T-cell (primary cell): Measurements from ENCODE around the gene ITGB4. TPM values are rescaled to one million over a fixed set of nuclear protein-coding genes. Genes with fewer than 3 reads are reported as not detected.
A peak's percentile ranks its signal among the peaks of the same experiment; 100 is the strongest.

Source experiments
- ATAC-seq, 4 experiments: fragments of 200-7000 bp in 3 of 4; fragments of 150-1000 bp in 1 of 4; cut with Tn5 transposase; replicated peaks in 1 of 4; 1 replicate in 3 of 4; 2 replicates in 1 of 4; pipeline ENCODE4 v1.10.0; 2021; ENCODE audit warnings: moderate library complexity in 3 of 4, mild to moderate bottlenecking in 2 of 4, moderate number of reproducible peaks in 1 of 4
- CTCF ChIA-PET, 2 donors: fragments of 300-600 bp; sonication (Branson Sonifier 250); formaldehyde crosslinking; loops; one replicate each; lab custom pipeline; 2022; ENCODE audit warnings: antibody characterized with exemption in 2 of 2; lab: Charles Lee
- POLR2A ChIA-PET, 2 donors: fragments of 300-600 bp; sonication (Branson Sonifier 250); formaldehyde crosslinking; loops; one replicate each; lab custom pipeline; 2022; ENCODE audit warnings: antibody characterized with exemption in 2 of 2; lab: Charles Lee
- DNase-seq, 35 experiments: peaks; one replicate each; pipeline versions ENCODE4 v3.0.0 to v3.0.0-alpha.2; 2013 to 2023
- H3K27ac ChIP-seq: one replicate; pipeline ENCODE4 v1.5.1; 2013; ENCODE audit warnings: low read length
- H3K27me3 ChIP-seq, 2 experiments: replicated peaks in 1 of 2; 1 replicate in 1 of 2; 2 replicates in 1 of 2; pipeline versions ENCODE4 v1.6.1 to v1.7.0; 2013; ENCODE audit warnings: low read length in 1 of 2, mixed read lengths in 1 of 2; ENCODE audit not compliant: control insufficient read depth in 2 of 2, insufficient read depth in 2 of 2; ENCODE audit errors: extremely low read depth in 1 of 2
- H3K36me3 ChIP-seq, 2 donors: 1 replicate in 1 of 2; 2 replicates in 1 of 2; pipeline versions ENCODE4 v1.6.1 to v1.7.0; 2013; ENCODE audit warnings: low read length in 1 of 2; ENCODE audit not compliant: control insufficient read depth in 2 of 2, insufficient read depth in 1 of 2; ENCODE audit errors: extremely low read depth in 1 of 2
- H3K4me1 ChIP-seq, 2 experiments: 1 replicate in 1 of 2; 2 replicates in 1 of 2; pipeline versions ENCODE4 v1.6.1 to v1.7.0; 2013; ENCODE audit warnings: low read length in 2 of 2, mixed read lengths in 1 of 2; ENCODE audit not compliant: insufficient read depth in 2 of 2, control insufficient read depth in 1 of 2; ENCODE audit errors: extremely low read depth in 1 of 2
- H3K4me3 ChIP-seq, 2 donors: 1 replicate in 1 of 2; 2 replicates in 1 of 2; pipeline versions ENCODE4 v1.5.1 to v1.7.0; 2013; ENCODE audit warnings: mild to moderate bottlenecking in 2 of 2, low read length in 1 of 2, moderate library complexity in 1 of 2; ENCODE audit not compliant: control insufficient read depth in 1 of 2; ENCODE audit errors: extremely low read depth in 1 of 2
- H3K9me3 ChIP-seq: 2 replicates; pipeline ENCODE4 v1.7.0; 2013
- H3K27ac Mint-ChIP-seq, 2 donors: one replicate each; pipeline ENCODE4 v1.8.0; 2020 to 2021; ENCODE audit warnings: mild to moderate bottlenecking in 2 of 2, mixed read lengths in 2 of 2
- H3K27me3 Mint-ChIP-seq, 2 donors: one replicate each; pipeline ENCODE4 v1.8.0; 2021 to 2022; ENCODE audit warnings: mixed read lengths in 2 of 2
- H3K36me3 Mint-ChIP-seq: one replicate; pipeline ENCODE4 v1.8.0; 2021; ENCODE audit warnings: mixed read lengths
- H3K4me1 Mint-ChIP-seq, 3 donors: one replicate each; pipeline ENCODE4 v1.8.0; 2020 to 2022; ENCODE audit warnings: mixed read lengths in 3 of 3, mild to moderate bottlenecking in 1 of 3
- H3K4me3 Mint-ChIP-seq, 3 donors: one replicate each; pipeline ENCODE4 v1.8.0; 2020 to 2022; ENCODE audit warnings: mild to moderate bottlenecking in 3 of 3, mixed read lengths in 3 of 3, moderate library complexity in 3 of 3
- H3K9me3 Mint-ChIP-seq, 3 donors: one replicate each; pipeline ENCODE4 v1.8.0; 2020 to 2022; ENCODE audit warnings: mixed read lengths in 3 of 3
- WGBS: methylation state at CpG from one replicate; pipeline ENCODE4 v1.1.5; 2013; ENCODE audit warnings: missing lambda C conversion rate; ENCODE audit not compliant: insufficient coverage; 5-methylcytosine and 5-hydroxymethylcytosine counted together
- total RNA-seq, 35 experiments: library from RNA in 6 of 35; stranded (reverse) in 6 of 35; fragments of 120-200 nt in 1 of 35; gene quantifications; one replicate each; pipeline versions ENCODE4 v1.2.1 to v1.2.4 and lab custom pipeline; 2013 to 2026

The ITGB4 gene
- total RNA-seq, 5 donors from 2014 or later (not counting 1 experiment from before 2014, with no cell fraction given), result 0.68 to 1.6 (median 1.5) TPM

- no peaks in the 10 kb centered on the region for H3K9me3 ChIP-seq
- ATAC-seq (no peak), DNase-seq (no peak)
- no peak overlapping the region for H3K4me3 ChIP-seq
- CTCF ChIA-PET, result no interaction called here
- Mint-ChIP-seq H3K36me3 (no peaks in the 10 kb centered on the region), H3K4me3 (no peak overlapping the region), H3K9me3 (no peaks in the 10 kb centered on the region), H3K27ac (no peak overlapping the region), H3K27me3 (no peaks in the 10 kb centered on the region), H3K4me1 (peaks cover 0 to 5% (median 3%) of the 10 kb centered on the region in 3 donors)
- 90% methylated on average over 26 of the region's 31 CpGs for WGBS
- H3K27me3 ChIP-seq, result peaks cover 0 to 2% of the 10 kb centered on the region in 2 experiments
- POLR2A ChIA-PET, result no interaction called here
- no peak overlapping the region for H3K27ac ChIP-seq
- no peaks in the 10 kb centered on the region for H3K36me3 ChIP-seq
- H3K4me1 ChIP-seq, result no peaks in the 10 kb centered on the region
Measured at GRCh38 chr17:75731716-75732498, 10.6 kb downstream of the ITGB4 start.

DNA sequence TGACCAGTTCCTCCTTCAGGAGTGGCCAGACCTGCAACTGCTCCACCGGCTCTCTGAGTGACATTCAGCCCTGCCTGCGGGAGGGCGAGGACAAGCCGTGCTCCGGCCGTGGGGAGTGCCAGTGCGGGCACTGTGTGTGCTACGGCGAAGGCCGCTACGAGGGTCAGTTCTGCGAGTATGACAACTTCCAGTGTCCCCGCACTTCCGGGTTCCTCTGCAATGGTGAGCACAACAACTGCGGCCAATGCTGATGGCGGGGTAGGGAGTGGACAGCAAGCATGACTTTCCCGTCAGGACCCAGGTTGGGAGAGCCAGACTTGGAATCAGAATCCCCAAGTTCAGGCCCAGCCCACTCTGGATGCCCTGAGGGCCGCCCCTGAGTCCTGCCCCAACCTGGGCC is 12.2 kb downstream of the ITGB4 start:
- no peaks in the 10 kb centered on the region for H3K36me3 Mint-ChIP-seq
- H3K4me3 Mint-ChIP-seq, result no peak overlapping the region
- no peaks in the 10 kb centered on the region for H3K27me3 Mint-ChIP-seq
- Histone ChIP-seq H3K4me1 (no peaks in the 10 kb centered on the region), H3K27ac (no peak overlapping the region), H3K4me3 (no peak overlapping the region), H3K36me3 (no peaks in the 10 kb centered on the region), H3K27me3 (peaks cover 0 to 4% of the 10 kb centered on the region in 2 experiments), H3K9me3 (no peaks in the 10 kb centered on the region)
- H3K27ac Mint-ChIP-seq, result no peak overlapping the region
- no peaks in the 10 kb centered on the region for H3K9me3 Mint-ChIP-seq
- ChIA-PET CTCF (no interaction called here), POLR2A (no interaction called here)
- peaks cover 0 to 5% (median 3%) of the 10 kb centered on the region in 3 donors for H3K4me1 Mint-ChIP-seq
- ATAC-seq (no peak), DNase-seq (no peak)
- 93% methylated on average over 18 of the region's 18 CpGs for WGBS

DNA sequence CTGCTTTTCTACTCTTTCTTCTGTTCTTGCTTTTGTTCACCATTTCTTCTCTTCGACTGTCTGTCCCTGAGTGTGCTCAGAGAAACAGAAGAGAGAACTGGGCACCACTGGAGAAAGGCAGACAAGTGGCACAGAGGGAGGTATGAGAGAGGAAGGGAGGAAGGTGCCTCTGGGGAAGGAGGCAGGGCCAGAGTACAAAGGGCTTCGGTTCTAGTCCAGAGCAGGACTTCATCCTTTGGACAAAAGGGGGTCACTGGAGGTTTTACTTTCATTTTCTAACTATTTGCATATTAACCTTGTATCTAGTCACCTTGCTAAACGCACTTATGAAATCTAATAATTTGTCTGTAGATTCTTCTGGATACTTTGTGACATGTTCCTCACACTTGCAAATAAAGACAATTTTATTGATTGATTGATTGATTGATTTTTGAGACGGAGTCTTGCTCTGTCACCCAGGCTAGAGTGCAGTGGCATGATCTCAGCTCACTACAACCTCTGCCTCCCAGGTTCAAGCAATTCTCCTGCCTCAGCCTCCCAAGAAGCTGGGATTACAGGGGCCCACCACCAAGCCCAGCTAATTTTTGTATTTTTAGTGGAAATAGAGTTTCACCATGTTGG is 13.5 kb downstream of the ITGB4 start:
- peak overlapping the region; percentile 37 to 81 for H3K27ac Mint-ChIP-seq
- H3K9me3 ChIP-seq, result no peaks in the 10 kb centered on the region
- ChIA-PET POLR2A (no interaction called here), CTCF (interaction anchor here in 1 of 2 donors (0.7 kb wide), 1 partner anchor 191 kb away, joined by 5 read pairs; no protein-coding TSS in a partner anchor)
- WGBS, result no CpG with 5 or more reads among the region's 4 CpGs
- no peaks in the 10 kb centered on the region for H3K9me3 Mint-ChIP-seq
- no peaks in the 10 kb centered on the region for H3K36me3 Mint-ChIP-seq
- no peak overlapping the region for H3K4me3 Mint-ChIP-seq
- peaks cover 0 to 5% (median 3%) of the 10 kb centered on the region in 3 donors for H3K4me1 Mint-ChIP-seq
- ATAC-seq (no peak), DNase-seq (no peak)
- peaks cover 0 to 7% of the 10 kb centered on the region in 2 experiments for H3K27me3 ChIP-seq
- H3K4me3 ChIP-seq, result no peak overlapping the region
- H3K27me3 Mint-ChIP-seq, result no peaks in the 10 kb centered on the region
- H3K27ac ChIP-seq, result no peak overlapping the region
- no peaks in the 10 kb centered on the region for H3K36me3 ChIP-seq
- H3K4me1 ChIP-seq, result no peaks in the 10 kb centered on the region

- Histone ChIP-seq H3K27me3 (peaks cover 0 to 7% of the 10 kb centered on the region in 2 experiments), H3K36me3 (no peaks in the 10 kb centered on the region), H3K4me3 (no peak overlapping the region), H3K27ac (no peak overlapping the region), H3K4me1 (no peaks in the 10 kb centered on the region), H3K9me3 (no peaks in the 10 kb centered on the region)
- Mint-ChIP-seq H3K4me1 (peaks cover 0 to 5% (median 3%) of the 10 kb centered on the region in 3 donors), H3K36me3 (no peaks in the 10 kb centered on the region), H3K27me3 (no peaks in the 10 kb centered on the region), H3K9me3 (no peaks in the 10 kb centered on the region), H3K4me3 (no peak overlapping the region), H3K27ac (no peak overlapping the region)
- WGBS, result 87% methylated on average over 26 of the region's 26 CpGs
- DNase-seq (no peak), ATAC-seq (no peak)
- CTCF ChIA-PET, result no interaction called here
- POLR2A ChIA-PET, result no interaction called here
Measured at GRCh38 chr17:75736173-75736835, 15.0 kb downstream of the ITGB4 start.

- ATAC-seq (no peak), DNase-seq (no peak)
- Mint-ChIP-seq H3K27me3 (no peaks in the 10 kb centered on the region), H3K9me3 (no peaks in the 10 kb centered on the region), H3K4me3 (no peak overlapping the region), H3K36me3 (no peaks in the 10 kb centered on the region), H3K27ac (no peak overlapping the region), H3K4me1 (peaks cover 0 to 5% (median 3%) of the 10 kb centered on the region in 3 donors)
- Histone ChIP-seq H3K36me3 (no peaks in the 10 kb centered on the region), H3K4me3 (no peak overlapping the region), H3K4me1 (no peaks in the 10 kb centered on the region), H3K27ac (no peak overlapping the region), H3K27me3 (peaks cover 0 to 7% of the 10 kb centered on the region in 2 experiments), H3K9me3 (no peaks in the 10 kb centered on the region)
- ChIA-PET POLR2A (no interaction called here), CTCF (no interaction called here)
- WGBS, result 88% methylated on average over 8 of the region's 20 CpGs
Measured at GRCh38 chr17:75737133-75737962, 16.1 kb downstream of the ITGB4 start.
